H54 (cell line): ENCODE data around the gene HES5.
A peak's percentile ranks its signal among the peaks of the same experiment; 100 is the strongest.

Source experiments
- DNase-seq: peaks from one replicate; pipeline ENCODE4 v3.0.0; 2011; ENCODE audit warnings: low spot score, mixed read lengths; ENCODE audit not compliant: insufficient read length
- FAIRE-seq: peaks from 3 replicates; lab custom pipeline; 2011; peaks lifted over from hg19 to GRCh38; lab: Jason Lieb, UNC
- POLR2A ChIP-seq: IDR thresholded peaks from 2 replicates; pipeline ENCODE4 v1.6.1; 2011; ENCODE audit warnings: low read depth, mild to moderate bottlenecking, low read length

HES5 gene

DNA sequence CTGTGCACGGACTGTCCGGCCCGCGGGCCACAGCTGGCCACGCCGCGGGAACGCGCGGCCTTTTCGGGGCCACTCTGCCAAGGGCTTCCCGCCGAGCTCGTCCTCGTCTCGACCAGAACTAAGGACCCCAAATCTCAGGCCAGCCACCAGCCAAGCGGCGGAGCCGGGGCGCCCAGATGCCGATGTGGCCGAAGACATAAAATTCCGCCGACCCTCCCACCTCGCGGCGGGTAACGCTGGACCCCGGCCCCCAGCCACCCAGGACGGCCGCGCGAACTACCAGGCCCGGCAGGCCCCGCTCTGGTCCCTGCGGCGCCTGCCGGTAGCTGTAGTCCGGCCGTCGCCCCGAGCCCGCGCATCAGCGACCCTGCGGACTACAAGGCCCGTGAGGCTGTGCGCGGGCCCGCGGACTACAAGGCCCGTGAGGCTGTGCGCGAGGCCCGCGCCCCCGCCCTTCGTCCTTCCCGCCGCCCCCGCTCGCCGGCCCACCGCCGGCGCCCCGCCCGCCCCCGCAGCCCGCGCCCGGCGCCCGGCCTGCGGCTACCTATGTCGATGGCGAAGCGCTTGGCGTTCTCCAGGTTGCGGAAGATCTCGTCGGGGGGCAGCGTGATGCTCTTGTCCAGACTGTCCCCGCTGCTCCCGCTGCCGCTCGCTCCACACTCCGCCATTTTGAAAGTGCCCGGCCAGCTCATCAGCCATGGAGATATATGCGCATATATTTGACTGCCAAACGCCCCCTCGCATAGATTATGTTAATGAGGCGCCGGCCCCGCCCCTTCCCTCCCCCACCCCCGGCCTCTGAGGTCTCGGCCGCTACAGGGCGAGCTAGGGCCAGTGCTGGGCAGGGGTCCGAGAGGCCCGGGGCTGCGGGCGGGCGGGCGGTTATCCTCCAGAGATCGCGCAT lies 3.9 kb downstream of the HES5 start, which contains the start of gene PANK4:
Gene PANK4 (minus strand): TSS at position 677 of the 904 bp plus-strand sequence. CDS start 9 bp downstream, at position 668.
- DNase-seq: peak; percentile 91
- peak; percentile 49; the same call in 1 of the 2 replicates for TF ChIP-seq POLR2A
- no peak for FAIRE-seq

DNA sequence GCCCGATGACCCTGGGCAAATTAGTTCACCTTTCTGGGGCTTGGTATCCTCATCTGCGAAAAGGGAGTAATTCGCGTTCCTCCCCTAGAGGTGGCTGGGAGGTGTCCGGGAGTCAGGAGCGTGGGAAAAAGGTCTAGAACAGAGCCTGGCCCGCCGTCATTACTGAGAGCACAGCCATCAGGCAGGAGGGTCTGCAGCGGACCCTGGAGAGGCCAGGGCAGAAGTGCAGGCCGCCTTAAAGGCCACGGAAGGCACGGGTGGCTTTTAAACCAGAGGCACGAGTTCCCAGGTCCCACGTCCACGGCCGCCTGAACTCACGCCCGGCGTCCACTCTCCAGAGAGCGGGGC lies 4.5 kb downstream of the HES5 start:
- no peak for TF ChIP-seq POLR2A
- DNase-seq: no peak
- no peak for FAIRE-seq

DNA sequence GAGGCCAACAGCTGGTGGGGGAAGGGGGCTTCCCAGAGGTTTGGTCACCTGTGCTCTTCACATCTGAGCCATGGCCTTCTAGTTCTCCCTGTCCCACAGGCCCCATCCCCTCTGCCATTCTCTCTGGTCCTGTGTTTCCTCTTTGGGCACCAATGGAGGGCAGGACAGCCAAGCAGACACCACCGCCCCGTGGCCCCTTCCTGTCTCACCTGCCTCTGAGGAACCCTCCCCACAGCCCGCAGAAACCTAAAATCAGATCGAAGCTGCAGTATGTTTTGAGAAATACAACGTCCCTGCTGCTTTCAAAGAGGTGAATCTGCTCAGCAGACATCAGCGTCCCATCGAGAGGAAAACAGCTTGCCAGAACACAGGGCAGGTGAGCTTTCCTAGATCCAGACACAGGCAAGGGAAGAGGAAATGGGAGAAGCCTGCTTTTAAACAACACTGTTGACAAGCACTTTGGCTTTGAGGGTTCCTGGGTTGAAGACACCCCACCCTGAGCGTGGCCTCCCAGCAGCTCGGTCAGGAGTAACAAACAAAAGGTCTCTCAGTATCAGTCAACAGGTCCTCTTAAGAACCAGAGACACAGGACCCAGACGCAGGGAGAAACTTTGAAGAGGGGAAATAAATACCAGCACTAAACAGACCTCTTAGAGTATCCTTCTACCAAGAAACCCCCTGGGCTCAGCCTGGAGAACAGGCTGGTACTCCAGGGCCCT lies 6.0 kb downstream of the HES5 start:
- TF ChIP-seq POLR2A: no peak
- DNase-seq (no peak), FAIRE-seq (no peak)

DNA sequence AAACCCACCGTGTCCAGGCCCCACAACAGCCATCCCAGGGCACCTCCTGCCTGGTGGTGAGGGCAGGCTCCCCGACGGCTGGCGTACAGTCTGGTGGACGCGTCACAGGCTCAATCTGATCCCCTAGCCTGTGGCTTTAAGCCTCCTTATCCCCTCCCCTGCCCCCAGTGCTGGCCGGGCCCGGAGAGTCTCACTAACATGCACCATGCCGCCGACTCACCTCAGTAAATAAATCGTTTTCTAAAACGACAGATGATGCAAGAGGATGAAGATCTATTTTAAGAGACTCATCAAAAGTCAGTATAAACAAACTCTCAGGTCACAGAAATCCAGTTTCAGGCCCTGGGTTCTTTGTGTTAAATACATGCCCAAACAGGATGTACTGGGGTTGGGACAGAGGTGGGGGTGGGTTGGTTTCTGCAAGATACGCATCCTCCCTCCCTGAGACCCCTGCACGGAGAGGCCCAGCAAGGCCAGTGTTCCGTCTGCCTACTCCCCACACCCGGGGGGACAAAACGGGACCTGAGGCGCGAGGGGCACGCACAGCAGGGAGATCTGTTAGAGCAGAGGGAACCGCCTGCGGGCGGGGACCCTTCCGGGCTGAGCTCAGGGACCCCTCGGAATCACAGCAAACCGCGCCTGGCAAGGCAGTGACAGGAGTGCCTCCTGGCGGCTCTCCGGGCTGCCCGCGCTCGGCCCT lies 6.7 kb downstream of the HES5 start:
- DNase-seq (no peak), FAIRE-seq (no peak)
- no peak for TF ChIP-seq POLR2A

DNA sequence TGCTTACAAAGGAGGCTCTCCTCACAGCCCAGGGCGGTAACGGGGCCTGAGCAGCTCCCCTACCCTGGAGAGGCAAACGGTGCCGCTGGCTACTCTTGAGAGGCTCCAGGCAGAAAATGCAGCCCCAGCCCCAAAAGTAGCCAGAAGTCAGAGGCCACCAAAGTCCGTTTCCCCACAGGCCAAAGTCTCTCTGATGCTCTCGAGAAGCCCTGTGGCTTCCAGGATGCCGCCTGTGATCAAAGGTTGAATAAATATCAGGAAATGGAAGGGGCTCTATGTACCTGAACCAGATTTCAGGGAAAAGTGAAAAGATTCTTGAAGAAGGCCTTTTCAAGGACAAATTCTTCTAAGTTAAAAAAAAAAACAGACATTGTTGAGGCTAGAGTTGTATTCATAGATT lies 7.8 kb downstream of the HES5 start:
- TF ChIP-seq POLR2A: no peak
- no peak for DNase-seq
- FAIRE-seq: no peak

DNA sequence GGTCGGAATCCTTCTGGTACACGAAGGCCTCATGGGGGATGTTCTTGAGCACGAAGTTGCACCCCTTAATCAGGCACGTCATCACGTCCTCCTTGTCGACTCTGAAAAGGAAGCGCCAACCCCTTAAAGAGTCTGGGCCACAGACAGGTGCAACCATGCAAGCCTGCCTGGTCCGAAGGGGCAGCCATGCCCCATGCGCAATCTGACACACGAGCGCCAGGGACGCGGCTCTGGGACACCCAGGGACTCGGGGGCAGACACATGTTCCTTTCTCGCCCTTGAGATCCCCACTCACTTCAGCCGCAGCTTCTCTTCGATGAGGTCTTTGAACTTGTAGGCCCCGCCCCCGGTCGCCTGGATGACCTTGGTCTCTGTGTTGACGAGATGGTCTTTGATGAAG lies 9.3 kb downstream of the HES5 start:
- FAIRE-seq: no peak
- DNase-seq: no peak
- TF ChIP-seq POLR2A: no peak

DNA sequence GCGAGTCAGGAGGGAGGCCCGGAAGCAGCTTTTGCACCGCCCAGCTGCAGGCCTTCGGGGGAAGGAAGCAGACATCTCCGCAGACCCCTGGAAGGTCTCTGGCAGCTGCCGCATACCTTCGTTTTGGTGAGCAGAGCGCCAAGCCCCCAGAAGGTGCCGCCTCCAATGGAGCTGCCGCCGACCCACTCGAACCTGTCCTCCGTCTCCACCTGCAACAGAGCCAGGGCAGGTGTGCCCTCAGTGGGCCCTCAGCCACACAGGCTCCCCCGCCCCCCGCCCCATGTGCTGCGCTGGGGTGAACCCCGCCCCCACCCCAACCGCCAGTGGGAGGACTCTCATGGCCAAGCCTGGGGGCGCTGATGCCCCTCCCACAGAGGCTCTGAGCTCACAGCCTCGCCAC lies 9.9 kb downstream of the HES5 start:
- TF ChIP-seq POLR2A: no peak
- DNase-seq (no peak), FAIRE-seq (no peak)

DNA sequence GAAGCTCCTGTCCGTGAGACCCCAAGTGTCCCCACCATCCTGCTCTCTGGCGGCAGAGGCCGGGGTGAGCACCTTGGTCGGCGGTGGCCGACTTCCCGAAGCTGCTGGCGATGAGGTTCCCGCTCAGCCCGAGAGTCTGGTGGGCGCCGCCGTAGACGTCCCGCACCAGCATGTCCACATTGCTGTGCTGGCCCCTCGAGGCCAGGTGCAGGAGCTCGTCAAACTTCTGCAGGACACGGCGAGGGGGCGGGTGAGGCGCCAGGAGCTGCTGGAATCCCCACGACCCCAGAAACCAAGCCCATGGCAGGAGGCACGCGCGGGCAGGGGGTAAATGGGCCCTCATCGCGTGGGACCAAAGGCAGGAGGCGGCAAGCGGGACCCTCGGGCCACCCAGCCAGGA lies 10.3 kb downstream of the HES5 start:
- DNase-seq (no peak), FAIRE-seq (no peak)
- TF ChIP-seq POLR2A: no peak

DNA sequence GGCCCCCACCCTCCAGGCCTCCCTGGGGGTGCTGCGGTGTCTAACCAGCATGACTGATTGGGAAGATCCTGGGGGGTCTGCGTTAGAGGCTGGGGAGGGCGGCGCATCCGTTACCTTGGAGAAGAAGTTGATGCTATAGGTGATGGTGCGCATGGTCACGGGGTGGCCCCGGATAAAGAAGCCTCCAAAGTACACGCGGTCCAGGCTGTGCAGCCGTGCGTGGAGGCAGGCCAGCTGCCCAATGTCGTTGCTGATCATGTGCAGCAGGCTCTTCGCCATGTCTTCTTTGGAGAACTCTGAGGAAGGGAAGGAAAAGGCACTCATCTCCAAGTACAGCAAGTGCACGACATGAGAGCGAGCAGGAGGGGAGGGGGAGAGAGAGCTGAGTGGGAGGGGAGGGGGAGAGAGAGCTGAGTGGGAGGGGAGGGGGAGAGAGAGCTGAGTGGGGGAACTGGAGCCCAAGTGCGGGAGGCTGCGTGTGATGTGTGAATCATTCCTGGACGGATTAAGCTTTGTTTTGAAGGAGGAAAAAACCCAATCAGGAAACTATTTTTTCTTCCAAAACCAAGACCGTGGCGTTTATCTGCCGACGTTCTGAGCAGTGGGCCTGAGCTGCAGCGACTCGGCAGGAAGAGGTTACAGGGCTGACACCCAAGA lies 10.9 kb downstream of the HES5 start:
- no peak for DNase-seq
- no peak for FAIRE-seq
- TF ChIP-seq POLR2A: no peak

DNA sequence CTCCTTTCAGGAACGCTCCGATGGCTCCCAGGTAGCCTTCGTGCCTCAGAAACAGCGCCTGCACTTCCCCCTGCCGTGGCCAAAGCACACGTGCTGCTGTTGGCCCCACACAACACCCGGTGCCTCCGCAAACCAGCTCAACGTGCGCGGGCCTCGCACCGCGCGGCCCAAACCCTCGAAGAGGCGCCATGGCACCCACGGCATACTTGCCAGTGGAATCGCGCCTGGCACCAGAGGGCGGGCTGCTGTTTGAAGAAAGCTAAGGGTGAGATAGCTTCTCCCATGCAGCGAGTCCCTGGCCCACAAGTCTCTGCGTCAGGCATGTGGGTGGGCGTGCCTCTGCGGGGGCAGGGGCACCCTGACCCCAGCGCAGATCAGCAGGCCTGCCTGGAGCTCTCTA lies 11.5 kb downstream of the HES5 start:
- FAIRE-seq (no peak), DNase-seq (no peak)
- TF ChIP-seq POLR2A: no peak

DNA sequence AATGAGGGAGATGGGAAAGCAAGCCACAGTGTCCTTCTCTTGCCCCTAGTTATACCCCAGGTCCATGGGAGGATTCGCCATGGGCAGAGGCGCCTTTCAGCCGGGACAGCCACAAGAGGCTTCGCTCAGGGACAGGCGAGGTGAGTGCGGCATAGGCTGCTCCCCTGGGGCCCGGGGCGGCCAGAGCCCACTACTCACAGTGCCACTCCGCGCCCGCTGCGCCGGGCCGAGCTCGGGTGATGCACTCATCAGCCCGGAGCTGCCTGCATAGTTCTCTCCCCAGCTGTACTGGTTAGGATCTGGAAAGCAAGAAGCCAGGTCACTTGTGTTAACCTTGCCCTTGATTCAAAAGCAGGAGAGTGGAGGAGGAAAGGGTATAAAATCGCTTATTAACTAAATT lies 12.1 kb downstream of the HES5 start:
- FAIRE-seq: no peak
- TF ChIP-seq POLR2A: no peak
- no peak for DNase-seq

DNA sequence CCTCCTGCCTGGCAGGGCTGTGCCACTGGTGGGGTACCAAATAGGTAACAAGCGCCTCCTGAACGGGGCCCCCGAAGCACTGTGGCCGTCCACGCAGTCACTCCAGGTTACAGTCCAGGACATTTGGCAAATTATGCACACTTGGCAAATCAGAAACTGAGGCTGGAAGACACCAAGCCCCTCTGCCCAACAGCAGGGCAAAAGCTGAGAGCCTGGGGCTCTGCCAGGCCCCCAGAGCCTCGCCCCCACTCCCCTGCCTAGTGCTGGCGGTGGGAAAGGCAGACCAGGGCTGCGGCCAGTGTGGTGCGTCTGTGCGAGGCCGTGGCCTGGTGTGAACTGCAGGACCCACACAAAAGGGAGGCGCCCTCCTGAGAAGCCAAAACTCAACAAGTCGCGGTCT lies 13.1 kb downstream of the HES5 start:
- FAIRE-seq (no peak), DNase-seq (no peak)
- no peak for TF ChIP-seq POLR2A

DNA sequence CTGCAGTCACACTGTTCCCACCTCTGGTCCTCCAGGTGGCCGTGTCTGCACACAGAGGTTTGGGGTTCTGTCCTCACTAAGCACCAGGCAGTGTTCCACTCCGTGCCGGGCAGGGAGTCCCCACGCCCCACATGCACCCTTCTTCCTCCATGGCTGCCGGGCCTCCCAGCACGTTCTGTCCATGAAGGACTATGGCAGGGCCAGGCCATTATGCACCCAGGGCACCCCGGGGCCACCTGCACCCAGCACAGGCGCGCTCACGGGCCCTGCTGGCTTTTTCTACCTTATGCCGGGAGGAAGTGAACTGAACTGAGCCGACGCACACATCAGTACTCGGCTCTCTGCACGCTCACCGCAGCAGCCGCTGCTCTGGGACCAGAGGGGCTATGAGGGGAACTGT lies 13.9 kb downstream of the HES5 start:
- FAIRE-seq: no peak
- no peak for TF ChIP-seq POLR2A

DNA sequence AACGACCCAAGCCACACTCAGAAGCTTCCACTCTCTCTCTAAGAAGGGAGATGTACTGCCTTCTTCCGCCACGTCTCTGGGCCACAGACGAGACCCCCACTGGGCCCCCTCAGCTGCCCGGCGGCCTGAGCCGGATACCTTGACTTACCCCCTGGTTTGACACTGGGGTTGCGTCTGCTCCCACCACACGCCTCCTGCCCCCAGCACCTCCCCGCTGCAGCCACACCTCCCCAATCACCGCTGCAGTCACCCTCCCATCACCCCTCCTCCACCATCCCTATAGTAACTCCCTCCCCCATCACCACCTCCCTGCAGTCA lies 14.3 kb downstream of the HES5 start:
- TF ChIP-seq POLR2A: no peak
- DNase-seq (no peak), FAIRE-seq (no peak)

More for the DNA sequence above, 13.9 kb downstream of the HES5 start:
- no peak for DNase-seq
